HG02763 (cell line): ENCODE results near the gene HSPA2.
A peak's percentile ranks its signal among the peaks of the same experiment; 100 is the strongest.

Experiments
- ATAC-seq: cut with Tn5 transposase; IDR thresholded peaks from one replicate; pipeline ENCODE4 v1.9.1; 2021; ENCODE audit warnings: mild to moderate bottlenecking, moderate library complexity; ENCODE audit not compliant: unreplicated experiment

The HSPA2 gene

DNA sequence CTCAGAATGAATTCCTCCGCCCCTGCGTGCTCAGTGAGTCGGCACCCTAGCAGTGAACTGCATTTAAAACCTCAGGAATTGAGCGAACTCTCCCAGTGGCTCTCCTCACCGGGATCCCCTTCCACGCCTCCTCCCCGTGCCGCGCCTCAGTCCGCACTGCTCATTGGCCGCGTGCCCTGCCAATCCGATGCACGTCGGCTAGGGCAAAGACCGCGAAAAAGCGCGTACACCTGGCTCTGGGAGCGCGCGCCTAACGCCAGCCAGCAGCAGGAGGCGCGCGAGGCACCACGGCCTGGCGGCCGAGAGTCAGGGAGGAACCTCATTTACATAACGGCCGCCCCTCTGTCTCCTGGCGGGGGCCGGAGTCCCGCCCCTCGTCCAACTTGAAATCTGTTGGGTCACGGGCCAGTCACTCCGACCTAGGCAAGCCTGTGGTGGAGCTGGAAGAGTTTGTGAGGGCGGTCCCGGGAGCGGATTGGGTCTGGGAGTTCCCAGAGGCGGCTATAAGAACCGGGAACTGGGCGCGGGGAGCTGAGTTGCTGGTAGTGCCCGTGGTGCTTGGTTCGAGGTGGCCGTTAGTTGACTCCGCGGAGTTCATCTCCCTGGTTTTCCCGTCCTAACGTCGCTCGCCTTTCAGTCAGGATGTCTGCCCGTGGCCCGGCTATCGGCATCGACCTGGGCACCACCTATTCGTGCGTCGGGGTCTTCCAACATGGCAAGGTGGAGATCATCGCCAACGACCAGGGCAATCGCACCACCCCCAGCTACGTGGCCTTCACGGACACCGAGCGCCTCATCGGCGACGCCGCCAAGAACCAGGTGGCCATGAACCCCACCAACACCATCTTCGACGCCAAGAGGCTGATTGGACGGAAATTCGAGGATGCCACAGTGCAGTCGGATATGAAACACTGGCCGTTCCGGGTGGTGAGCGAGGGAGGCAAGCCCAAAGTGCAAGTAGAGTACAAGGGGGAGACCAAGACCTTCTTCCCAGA lies at the start of gene HSPA2:
TSS of gene HSPA2 (plus strand) at position 534 of the 995 bp plus-strand sequence. CDS start at position 643, 109 bp downstream.
- peak; percentile 92 for ATAC-seq

DNA sequence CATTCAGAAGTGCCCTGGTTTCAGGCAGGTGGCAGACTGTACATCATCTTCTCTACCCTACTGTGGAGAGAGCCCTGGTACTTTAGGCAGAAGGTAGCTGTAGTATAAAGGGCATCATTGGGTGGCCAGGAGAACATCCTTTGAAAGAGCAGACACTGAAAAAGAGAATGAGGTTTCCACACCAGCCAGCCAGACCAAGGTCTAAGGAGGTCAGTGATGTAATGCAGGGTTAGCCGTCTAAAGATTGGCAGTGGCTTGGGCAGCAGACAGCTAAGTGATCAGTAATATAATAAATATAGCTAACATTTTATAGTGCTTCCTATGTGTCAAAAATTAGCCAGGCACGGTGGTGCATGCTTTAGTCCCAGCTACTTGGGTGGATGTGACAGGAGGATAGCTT lies 48.9 kb upstream of the HSPA2 start:
- ATAC-seq = no peak

DNA sequence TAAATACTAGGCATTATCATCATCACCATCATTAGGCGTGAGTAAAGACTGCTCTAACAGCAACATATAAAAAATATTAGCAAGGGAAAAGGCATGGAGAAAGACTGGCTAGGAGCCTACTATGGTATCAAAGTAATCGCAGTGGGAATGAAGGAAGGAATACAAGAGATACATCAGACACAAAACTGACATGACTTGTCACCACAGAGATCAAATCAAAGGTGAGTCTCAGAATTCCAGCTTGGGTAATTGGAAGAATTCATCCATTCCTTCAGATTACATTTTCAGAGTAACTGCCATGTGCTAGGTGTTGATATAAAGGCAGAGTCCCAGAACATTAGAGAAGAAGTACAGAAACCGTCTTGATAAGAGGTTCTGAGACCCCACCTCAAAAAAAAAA lies 47.1 kb upstream of the HSPA2 start:
- no peak for ATAC-seq

DNA sequence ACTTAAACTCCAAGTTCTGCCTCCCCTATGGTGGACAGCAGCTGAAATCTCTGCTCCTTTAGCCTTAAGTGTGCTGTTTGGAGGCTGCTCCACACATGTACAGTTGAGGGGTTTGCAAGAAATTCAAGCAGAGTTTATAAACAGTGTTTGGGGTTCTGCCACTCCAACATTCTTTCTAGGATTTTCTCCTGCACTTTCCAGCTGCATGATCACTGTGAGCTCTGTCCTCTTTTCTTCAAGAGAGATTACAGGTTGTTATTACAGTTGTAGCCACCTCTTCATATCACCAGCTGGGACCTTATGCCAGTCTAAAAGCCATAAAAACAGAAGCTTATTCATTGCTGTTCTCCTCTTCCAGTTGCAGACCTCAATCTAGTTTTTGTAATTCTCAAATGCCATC lies 45.3 kb upstream of the HSPA2 start:
- ATAC-seq = no peak

DNA sequence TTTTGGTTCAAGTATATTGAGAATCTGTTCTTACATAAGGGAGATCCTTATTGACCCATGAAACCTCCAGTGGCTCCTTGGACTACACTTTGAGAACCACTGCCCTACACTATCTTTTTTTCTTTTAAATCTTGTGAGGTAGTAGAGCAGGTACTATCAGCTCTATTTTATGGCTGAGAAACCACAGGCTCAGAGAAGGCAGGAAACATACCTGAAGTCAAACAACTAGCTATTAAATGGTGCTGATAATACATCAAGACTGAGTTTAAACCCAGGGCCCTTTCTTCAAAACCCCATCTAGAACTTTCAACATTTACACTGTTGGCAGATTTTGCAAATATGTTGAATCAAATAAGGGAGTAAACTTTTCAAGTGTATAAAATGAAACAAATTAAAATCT lies 43.8 kb upstream of the HSPA2 start:
- no peak for ATAC-seq

DNA sequence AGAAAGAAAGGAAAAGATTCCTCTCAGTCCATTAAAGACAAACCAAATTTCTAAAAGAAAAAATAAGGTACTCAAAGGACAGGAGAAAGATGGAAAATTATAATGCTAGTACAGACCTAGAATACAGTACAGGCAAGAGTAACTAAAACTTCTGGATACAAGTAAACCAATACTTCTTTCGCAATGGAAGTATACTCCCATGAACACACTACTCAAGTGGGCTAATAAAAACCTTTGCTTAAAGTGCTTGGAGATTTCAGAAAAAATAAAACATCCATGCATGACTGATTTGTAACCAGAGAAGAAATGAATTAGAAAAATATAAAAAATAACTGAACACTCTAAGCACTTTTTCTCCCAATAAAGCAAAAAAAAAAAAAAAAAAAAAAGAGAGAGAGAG lies 40.5 kb upstream of the HSPA2 start:
- ATAC-seq = no peak

DNA sequence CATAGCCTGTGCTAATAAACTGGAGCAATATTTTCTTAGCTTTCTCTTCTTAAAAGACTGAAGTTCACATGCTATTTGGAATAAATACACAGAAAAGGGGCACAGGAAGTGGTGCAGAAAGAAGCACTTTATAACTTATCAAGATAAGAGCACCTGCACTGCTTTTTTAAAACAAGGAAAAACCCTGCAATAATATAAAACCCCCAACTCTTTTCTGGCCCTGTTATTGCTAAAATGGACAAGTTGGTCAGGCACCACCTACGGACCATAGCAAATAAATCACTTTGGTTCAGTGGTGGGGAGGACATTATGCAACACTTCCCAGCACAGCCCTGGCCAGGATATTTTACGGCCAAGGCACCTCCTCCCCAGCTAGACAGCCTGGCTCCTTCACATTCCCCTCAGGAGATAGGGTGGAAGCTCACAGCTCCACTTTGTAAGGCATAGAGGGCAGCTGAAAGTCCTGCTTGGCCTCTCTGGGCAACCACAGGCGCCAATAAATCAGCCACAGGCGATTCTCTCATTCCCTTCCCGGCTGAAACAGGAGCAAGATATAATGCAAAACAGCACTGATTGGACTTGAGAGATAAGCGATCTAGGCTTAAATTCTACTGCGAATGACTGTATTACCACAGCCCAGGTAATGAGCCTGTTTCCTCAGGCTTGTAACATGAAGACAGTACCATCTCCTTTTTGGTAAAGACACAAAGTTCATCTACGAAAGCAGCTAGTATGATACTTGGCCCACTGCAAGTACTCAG lies 39.0 kb upstream of the HSPA2 start:
- ATAC-seq = no peak

DNA sequence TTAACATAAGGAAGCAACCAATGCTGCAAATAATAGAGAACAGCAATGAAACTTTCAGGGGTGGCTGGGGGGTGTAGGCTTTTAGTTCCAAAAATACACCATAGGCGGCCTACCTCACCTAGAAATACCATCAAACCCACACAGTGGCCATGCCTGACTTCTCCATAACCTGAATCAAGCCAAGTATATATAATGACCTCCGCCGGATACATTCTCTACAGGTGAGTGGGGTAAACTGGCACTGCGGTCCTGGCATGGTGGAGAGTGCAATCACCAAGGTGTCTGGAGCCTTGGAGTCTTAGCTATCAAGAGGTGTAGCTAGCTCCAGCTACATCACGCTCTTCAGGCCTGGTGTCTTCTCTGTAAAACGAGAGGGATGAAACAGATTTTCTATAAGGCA lies 38.1 kb upstream of the HSPA2 start:
- ATAC-seq = no peak

DNA sequence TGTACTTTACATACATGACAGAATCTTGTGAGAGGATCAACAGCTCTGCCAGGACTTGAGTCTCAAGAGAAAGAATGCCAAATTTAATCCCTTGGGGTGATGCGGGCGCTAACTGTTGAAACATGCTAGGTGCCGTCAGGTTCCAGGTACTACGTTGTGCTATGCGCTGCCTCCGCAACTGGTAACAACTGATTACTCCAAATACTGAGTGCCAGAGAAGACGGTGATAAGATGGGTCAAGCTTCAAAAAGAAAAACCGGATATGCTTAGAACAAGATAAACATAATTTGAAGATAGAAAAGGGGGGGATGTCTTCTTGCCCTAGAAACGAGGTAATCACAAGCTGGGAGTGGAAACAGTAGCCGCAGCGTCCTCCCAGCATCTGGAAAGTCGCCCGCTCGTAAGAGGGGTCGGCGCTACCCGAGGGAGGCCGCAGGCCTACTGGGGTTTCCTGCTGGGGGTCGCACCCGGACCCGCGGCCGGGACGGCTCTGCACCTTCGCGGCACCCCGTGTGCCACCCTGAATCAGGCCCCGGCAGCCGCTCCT lies 37.6 kb upstream of the HSPA2 start:
- no peak for ATAC-seq

DNA sequence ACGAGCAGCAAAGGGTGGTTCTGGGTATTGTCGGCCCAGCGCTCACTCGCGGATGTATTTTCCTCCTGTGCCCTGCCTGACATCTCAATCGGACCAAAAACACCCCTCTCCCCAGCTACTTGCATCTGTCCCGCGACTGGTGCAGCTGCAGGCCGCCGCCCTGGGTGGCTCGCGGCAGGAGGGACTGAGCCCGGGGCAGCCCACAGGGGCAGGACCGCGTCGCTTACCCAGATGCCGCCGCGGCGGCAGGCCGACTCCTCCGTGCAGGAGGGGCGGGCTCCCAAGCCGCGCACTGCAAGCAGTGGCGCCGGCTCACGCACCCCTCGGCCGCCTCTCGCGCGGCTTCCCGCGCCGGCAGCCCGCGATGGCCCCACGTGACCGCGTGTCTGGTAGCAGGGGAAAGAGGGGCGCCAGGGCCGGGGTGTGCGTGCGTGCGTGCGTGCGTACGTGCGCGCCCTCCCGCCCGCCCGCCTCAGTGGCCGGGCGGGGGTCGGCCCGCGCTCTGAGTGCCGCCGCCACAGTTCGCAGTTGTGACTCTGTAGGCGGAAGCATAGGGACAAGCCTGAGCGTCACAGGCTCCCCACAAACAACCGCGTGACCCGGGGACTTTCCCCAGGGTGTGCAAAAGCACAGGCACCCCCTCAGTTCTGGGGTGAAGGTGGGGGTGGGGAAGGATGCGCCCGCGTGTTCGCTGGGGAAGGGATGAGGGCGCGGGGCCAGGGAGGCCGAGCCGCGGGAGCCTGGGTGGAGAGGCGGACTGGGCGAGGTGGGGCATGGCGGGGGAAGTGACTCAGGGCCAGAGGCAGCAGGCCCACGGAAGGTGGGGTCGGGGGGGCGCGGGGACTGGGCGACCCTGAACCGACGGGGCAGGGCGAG lies 36.9 kb upstream of the HSPA2 start, which contains the start of gene ZBTB25:
TSS of gene ZBTB25 (minus strand) at position 405 of the 876 bp plus-strand sequence. CDS start 13,305 bp downstream, outside the sequence.
- ATAC-seq = peak; percentile 60

DNA sequence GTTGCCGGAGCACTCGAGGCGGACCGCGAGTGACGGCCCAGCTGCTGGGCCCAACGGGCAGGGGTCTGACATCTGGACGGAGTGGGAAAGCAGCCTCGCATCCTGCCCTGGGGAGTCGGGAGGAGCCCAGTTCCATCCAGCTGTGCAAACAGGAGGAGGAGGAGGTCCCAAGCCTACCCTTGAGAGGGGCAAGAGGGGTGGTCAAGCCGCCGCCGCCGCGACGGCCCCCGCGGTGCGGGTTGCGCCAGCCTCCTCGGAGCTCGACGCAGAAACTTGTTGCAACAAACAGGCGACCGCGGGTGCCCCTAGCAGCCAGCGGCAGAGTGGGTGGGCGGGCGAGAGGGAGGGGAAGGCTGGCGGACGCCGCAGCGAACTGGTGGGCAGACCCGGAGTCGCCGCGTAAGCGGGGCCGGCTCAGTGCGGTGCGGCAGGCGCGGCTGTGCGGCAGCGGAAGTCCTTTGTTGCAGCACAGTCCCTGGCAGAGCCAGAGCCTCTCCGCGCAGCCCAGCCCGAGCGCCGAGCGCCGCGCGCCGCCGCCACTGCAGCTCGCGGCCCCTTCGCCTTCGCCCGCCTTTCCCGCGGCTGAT lies 36.1 kb upstream of the HSPA2 start, which contains the start of gene ZBTB1:
TSS of gene ZBTB1 (plus strand) at position 461 of the 587 bp plus-strand sequence. CDS start 16,735 bp downstream, outside the sequence.
- ATAC-seq = peak; percentile 22

DNA sequence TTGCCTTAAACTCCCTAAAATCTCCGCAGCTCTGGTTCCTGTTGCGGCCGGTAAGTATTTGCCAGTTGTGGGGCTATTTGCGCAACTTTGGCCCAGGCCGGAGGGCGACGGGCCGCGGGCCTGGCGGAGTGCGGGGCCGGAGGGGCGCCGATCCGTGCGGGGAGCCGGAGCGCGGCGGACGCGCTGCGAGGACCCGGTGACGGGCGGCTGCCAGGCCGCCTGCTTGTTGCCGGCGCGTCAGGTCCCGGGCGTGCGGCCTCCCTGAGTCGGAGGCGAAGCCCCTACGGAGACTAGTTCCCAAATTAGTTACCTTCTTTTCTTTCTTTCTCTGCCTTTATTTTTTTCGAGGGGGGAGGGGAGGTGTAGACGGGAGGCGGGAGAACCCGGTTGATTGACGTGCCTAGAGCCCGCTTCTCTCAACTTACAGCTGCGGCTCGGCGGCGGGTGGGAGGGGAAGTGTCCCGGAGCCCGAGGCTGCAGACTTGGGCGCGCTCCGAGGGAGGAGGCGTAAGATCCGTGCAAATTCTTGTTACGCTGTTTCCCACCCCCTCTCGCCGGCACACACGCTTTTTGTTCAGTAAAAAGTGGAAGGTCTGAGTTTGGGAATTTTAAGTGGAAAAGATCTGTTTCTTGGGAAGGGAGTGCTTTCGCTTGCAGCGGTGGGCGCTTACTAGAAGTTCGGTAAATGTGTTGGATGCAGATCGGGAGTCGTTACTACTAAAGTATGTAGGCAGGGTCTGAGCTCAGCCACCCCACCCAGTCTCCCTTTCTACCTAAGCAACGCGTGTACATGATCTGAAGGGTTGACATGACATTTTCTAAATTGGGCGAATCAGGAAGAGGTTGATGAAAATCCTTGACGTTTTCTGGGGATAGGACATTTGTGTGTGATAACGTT lies 35.4 kb upstream of the HSPA2 start:
- peak; percentile 31 for ATAC-seq

DNA sequence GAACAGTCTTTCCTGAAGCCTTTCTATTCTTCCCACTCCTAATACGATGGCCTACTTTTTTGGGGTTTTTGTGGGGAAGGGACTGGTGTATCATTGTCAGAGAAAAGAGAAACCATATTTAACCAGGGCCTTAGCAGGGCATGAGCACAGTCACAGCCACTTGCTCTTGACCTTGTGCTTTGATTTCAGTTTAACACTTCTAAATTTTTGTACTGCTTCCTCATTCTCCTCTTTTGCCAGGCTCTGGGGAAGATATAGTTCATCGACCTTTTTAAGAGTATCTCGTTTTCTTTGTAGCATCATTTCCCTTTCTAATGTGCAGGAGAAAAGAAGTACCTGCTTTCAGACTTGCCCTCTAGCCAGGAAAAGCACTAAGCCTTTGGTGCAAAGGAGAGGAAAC lies 33.8 kb upstream of the HSPA2 start:
- ATAC-seq = no peak

DNA sequence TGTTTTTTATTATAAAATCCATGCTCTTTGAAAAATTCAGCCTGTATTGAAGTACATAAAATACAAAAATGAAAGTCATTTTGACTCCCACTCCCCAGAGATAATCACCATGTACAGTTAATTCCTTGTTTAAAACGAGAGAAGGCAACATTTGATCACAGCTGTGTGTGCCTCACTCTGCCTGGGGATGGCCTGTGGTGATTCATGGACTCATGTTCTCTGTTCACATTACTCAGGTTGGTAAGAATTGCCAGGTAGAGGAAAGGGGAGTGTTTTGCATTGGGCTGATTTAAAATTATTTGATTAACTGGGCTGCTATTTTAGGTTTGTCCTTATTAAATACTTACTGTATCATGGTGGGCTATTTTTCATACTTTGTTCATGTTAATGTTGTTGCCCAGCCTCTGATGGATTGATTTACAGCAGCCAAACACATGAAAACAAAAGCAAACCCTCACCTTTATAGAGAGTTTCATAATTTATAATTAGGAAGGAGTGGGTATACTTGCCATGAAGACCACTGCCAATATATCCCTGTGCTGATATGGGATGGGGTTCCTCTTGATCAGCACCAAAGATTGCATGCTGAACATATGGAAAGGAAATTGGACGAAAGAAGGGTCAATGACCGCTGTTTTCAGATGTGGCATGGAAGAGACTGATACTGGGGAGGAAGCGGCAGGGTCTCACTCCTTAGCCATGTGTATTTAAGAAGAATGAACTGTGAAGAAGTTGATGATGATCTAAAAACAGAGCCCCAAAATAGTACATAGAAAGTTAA lies 33.0 kb upstream of the HSPA2 start:
- ATAC-seq = no peak

DNA sequence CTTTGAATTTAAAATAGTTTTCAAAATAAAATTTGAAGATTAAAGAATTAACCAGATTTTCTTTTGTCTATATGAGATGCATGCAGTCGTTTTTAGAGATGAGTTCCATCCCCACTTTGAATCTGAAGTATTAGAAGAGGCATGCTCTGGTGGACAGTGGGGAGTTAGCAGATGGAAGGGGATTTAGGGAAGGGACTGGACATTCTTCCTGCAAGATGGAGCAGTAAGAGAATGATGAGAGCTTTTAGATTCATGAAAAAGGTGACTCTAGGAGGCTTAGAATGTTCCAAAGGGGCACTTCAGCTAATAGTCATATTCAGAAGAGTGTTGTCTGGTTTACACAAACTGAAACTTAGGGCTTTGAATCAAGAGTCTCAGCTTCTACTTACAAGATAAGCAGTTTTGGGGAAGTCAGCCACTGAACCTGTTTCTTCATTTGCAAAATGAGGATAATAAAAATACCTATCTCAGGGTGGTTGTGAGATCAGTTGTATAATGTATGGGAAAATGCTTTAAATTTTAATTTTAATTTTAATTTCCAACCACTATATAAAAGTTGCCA lies 32.2 kb upstream of the HSPA2 start:
- no peak for ATAC-seq

DNA sequence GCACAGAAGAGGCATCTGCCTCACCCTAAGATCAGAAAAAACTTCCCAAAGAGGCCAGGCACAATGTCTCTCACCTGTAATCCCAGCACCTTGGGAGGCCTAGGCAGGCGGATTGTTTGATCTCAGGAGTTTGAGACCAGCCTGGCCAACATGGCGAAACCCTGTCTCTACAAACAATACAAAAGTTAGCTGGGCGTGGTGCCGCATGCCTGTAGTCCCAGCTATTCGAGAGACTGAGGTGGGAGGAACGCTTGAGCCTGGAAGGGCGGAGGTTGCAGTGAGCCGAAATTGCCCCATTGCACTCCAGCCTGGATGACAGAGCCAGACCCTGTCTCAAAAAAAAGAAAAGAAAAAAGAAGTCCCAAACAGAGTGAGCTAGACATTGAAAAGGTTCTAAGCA lies 31.5 kb upstream of the HSPA2 start:
- ATAC-seq = no peak

DNA sequence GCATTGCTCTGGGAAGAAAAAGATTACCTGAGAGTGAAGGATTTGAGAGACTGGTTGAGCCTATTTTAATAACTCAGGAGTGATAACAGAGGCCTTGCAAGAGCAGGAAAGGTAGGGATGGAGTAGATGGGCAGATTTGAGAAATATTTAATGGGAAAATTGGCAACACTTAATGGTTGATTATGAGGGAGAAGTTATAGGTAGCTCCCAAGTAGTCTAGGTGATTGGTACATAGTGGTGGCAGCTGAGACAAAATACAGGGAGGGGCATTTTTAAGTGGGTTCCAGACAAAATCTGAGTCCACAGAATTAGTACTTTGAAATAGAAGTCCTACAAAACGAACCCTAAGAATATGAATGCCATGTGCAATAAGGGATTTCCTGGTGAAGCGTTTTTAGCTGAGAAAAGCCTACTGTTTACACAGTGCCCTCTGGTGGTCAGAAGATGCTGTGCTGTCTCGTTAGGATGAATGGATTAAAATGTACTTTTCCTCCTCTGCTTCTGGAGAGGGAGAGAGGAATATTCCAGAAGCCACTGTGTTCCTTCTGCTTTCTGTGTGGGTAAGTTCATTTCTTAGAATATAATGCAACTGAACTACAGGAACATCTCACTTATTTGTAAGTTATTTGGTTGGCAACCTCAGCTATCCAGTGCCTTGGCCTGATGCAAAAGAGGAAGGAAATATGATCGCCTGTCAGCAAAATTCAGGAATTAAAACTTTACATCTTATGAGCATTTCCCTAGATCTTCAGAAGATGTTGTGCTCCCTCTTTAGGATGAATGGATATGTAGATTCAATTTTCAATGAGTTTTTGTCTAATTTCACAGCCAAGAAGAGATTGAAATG lies 29.5 kb upstream of the HSPA2 start:
- no peak for ATAC-seq
